Measurements from ENCODE around the gene TENM3. TPM values are rescaled to one million over a fixed set of nuclear protein-coding genes. Genes with fewer than 3 reads are reported as not detected.

Gene TENM3
- polyA plus RNA-seq, 1 donor: 17.7 TPM

- DNase-seq: no peak
Observed at GRCh38 chr4:182825786-182826185, 582.6 kb downstream of the TENM3 start.

- DNase-seq: no peak
Observed at GRCh38 chr4:182826391-182826790, 583.2 kb downstream of the TENM3 start.

GRCh38 chr4:182827166-182827565, 584.0 kb downstream of the TENM3 start:
- DNase-seq: no peak

- DNase-seq: no peak
Observed at GRCh38 chr4:182827954-182828353, 584.8 kb downstream of the TENM3 start.

GRCh38 chr4:182828360-182829025, 585.3 kb downstream of the TENM3 start:
- no peak for DNase-seq

GRCh38 chr4:182829196-182829595, 586.0 kb downstream of the TENM3 start:
- no peak for DNase-seq

- no peak for DNase-seq
Observed at GRCh38 chr4:182831376-182831775, 588.2 kb downstream of the TENM3 start.

- DNase-seq: no peak
Observed at GRCh38 chr4:182832352-182833120, 589.3 kb downstream of the TENM3 start.

- DNase-seq: no peak
Observed at GRCh38 chr4:182835006-182835740, 592.0 kb downstream of the TENM3 start.

GRCh38 chr4:182837831-182838230, 594.6 kb downstream of the TENM3 start:
- no peak for DNase-seq

- DNase-seq: no peak
Observed at GRCh38 chr4:182838535-182838934, 595.3 kb downstream of the TENM3 start.

- DNase-seq: no peak
Observed at GRCh38 chr4:182839256-182839655, 596.1 kb downstream of the TENM3 start.

GRCh38 chr4:182840108-182840507, 596.9 kb downstream of the TENM3 start:
- no peak for DNase-seq

- DNase-seq: no peak
Observed at GRCh38 chr4:182842104-182842600, 599.0 kb downstream of the TENM3 start.

GRCh38 chr4:182842759-182843390, 599.7 kb downstream of the TENM3 start:
- no peak for DNase-seq

- DNase-seq: no peak
Observed at GRCh38 chr4:182843808-182844325, 600.7 kb downstream of the TENM3 start.

- no peak for DNase-seq
Observed at GRCh38 chr4:182845618-182846017, 602.4 kb downstream of the TENM3 start.

- DNase-seq: no peak
Observed at GRCh38 chr4:182846036-182846435, 602.8 kb downstream of the TENM3 start.

- no peak for DNase-seq
Observed at GRCh38 chr4:182847576-182848450, 604.6 kb downstream of the TENM3 start.

- DNase-seq: no peak
Observed at GRCh38 chr4:182848685-182849084, 605.5 kb downstream of the TENM3 start.
